HUDEP-2 (cell line): ENCODE results near the gene VTN.
"Not testable (repeated sequence)": the region's sequence is repeated elsewhere in the genome, so short reads cannot be mapped to it uniquely, and the experiment has no call there.

Experiments used
- DNase-seq, 76 experiments: peaks; one replicate each; lab custom pipeline; 2025; ENCODE audit not compliant: unreplicated experiment in 76 of 76; lab: John Stamatoyannopoulos, UW

The VTN gene

DNA sequence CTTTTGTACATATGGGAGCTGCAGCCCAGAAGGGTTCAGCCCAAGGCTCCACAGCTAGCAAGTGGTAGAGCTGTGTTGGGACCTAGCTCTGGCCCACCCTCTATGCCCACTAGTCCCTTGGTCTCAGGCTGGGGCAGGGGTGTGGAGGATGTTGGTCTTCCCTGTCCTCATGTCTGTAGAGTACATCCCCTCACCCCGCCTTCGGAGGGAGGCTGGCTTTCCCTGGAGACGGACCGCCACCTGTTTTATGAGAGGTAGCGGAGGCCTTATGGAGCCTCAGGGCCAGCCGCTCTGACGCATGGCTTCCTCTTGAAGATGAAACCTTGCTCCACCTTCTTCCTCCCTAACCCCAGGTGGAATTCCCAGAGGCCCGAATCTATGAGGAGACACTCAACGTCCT, 26.1 kb downstream of the VTN start:
- no peak for DNase-seq

DNA sequence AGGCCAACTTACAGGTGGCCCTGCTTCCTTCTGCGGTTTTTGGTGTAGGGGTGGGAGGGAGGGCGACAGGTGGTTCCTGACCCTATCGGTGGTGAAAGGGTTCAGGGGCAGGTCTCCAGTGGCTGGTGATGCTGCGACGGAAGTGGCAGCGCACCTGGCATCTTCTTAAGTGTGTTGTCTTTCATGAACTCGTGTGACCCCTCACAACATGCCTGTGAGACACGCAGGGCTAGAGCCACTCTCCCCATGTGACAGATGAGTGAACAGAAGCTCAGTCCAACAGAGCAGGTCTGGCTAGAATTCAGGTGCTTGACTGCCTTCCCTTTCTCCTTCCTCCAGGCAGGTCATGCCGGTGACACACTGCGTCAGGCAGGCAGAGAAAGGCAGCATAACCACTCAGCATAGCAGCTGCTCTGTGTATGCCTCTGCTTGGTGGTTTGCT, 26.6 kb downstream of the VTN start:
- no peak for DNase-seq

DNA sequence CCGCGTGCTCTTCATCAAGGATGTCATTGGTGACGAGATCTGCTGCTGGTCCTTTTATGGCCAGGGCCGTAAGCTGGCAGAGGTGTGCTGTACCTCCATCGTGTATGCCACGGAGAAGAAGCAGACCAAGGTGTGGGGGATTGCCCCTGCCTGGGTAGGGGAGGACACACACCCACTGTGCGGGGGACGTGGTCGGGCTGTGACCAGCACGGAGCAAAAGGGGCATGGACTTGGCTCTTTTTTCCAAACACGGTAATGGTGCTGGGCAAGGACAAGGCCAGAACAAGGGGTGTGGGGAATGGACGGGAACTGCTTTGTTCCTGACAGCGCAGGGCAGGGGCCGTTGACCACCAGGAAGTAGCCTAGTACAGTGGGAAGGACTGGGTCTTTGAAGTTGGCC, 27.8 kb downstream of the VTN start:
- no peak for DNase-seq

DNA sequence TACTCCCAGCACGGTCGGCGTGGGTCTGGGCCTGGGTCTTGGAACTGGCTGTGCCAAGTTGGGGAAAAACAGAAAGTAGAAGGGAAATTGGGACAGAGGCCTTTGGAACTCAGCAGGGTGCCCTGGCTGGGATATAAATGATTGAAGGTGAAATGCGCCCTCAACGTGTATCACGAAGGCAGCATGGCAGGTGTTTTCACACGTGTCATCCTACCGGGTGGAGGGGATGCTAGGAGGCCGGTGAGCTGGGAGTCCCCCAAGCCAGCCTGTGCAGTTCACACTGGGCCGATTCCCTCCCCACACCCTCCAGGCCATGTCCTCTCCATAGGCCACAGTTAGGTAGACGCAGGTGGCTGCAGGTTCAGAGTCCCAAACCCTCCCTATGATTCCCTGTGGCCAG, 28.6 kb downstream of the VTN start:
- DNase-seq: no peak

DNA sequence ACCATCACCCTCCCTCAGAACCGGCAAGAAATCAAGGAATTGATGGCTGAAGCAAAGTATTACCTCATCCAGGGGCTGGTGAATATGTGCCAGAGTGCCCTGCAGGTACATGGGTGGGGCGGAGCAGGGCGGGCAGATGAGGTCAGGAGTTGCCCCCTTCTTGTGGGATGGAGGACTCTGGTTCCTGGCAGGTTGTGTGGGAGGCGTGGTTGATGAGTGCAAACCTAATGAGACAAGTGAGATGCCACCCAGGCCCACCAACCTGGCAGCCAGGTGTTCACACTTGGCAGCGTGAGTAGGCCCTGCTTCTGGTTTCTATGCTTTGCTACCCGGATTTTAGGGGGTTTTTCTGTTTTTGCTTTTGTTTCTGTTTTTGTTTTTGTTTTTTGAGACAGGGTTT, 29.7 kb downstream of the VTN start:
- no peak for DNase-seq

DNA sequence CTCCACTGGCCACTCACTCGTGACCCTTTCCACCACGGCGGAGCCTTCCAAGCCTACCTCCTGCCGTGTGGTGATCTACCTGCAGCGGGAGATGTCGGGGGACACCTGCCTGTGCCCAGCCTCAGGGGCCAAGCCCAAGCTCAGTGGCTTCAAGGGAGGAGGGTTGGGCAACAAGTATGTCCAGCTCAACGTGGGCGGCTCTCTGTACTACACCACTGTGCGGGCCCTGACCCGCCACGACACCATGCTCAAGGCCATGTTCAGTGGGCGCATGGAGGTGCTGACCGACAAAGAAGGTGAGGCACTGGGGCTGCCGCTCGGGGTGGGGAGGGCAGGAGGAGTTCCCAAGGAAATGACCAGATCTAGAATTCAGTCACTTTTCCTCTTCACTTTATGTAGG, 30.7 kb downstream of the VTN start:
- no peak for DNase-seq

DNA sequence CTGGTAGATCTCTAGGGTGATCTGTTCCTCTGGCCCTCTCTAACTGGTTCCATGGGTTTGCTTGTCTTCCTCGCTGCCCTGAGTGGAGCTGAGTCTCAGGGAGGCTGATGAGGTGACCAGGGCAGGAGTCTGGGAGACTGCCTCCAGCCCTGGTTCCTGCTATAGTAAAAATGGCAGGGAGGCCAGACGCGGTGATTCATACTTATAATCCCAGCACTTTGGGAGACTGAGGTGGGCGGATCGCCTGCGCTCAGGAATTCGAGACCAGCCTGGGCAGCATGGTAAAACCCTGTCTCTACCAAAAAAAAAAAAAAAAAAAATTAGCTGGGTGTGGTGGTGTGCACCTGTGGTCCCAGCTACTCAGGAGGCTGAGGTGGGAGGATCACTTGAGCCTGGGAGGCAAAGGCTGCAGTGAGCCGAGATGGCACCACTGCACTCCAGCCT, 31.3 kb downstream of the VTN start:
- not testable (repeated sequence) for DNase-seq

DNA sequence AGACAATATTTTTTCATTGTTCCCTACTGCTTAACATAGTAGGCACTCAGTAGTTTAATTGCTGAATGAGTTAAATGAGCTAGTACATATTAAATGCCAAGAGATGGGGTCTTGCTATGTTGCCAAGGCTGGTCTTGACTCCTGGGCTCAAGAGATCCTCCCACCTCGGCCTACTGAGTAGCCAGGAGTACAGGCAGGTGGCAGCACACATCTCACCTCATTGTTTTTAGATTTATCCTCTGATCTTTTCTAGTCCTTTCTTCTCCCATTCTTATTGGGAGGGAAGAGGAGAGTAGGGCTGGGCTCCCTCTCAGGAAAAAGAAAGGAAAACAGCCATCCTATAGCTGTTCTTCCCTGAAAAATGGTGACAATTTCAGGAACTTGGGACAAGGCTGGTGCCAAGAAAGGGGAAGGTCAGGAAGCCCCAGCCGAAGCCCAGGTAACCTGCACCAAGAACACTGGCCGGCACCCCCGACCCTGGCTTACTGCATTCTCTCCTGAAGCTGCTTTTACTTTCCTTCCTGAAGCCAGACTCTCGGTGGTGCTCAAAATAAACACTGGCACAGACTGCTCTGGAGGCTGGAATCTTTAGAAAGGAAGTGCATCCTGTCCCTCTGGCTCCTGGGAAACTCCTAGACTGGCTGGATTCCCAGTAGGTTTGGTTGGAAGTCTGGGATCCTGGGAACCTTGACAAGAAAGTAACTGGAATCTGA, 31.9 kb downstream of the VTN start:
- no peak for DNase-seq

DNA sequence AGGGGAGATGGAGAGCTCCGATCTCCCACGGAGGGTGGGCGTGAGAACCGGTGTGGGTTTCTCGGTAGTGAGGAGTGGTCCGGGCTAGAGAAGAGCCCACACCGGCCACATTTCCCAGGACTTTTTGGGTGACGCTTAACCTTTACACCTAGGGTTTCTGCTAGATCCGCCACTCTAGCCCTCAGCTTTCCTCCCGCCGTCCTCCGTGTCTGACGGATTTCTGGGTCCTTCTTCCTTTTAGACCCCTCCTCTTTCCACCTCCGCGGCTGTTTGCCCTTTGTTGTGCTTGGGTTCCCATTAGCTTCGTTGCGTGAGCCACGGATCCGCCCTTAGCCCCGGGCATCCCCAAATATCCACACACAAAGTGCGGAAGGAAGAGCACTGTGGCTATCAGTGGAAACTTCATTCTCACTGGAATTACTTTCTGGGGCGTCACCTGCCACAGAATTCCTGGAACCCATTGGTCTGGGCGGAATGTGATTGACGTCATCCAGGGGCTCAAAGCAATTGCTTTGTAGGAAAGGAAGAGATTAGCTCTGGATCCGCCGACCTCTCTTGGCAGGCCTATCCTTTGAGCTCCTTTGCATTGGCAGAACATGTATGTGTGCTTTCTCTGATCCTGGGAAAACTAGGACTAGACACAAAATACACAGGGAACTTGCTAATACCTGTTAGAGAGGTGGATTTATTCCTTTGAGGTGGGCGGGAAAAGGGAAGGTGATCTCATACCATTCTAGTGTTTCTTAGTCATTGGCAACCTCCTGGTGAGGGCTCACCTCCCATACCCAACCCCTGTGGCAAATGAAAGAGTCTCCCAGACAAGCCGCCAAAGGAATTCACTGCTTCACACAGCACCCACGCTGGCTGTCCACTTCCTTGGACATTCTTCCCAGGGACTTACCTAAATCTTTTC, 33.9 kb downstream of the VTN start:
- peak in 16 of 76 experiments; percentile 2 to 31 (median 13) for DNase-seq

DNA sequence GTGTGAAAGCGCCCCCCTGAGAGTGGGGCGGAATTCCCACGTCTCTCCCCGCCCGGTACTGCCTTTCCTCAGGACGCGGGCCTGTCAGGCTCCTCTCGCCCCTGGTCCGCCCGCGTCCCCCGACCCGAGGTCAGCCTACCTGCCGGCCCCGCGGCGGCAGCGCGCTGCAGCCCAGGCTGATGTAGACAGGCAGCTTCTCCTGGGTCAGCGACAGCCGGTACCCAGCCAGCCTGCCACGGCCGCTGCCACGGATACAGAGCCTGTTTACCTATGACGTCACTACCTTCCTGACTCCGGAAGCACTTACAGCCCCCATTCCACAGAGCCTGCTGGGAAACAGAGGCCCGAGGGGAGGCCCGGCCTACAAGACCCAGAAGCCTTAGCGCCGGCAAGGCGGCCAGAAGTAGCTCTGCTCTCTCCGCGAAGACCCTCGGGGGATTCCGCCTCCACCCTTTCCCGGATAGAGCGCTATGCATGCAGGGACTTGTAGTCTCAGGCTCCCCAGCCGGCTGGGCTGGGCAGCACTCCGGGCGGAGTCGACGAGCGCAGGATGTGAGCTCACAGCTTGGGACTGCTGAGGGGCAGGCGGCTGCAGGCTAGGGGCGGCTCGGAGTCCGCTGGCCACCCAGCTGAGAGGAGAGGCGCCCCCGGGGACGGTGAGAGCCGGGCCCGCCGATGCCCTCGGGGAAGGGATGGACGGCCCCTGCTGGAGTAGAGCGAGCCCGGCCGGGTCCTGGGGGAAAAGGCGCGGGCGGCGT, 34.7 kb downstream of the VTN start, which contains the start of the genes IFT20 and TNFAIP1:
Gene IFT20 (minus strand): TSS at position 272 of the 758 bp plus-strand sequence. CDS start 3,487 bp downstream, outside the sequence.
Gene TNFAIP1 (plus strand): TSS at position 561 of the 758 bp plus-strand sequence. CDS start 3,761 bp downstream, outside the sequence.
- DNase-seq: peak in 75 of 76 experiments; percentile 59 to 99 (median 96)

DNA sequence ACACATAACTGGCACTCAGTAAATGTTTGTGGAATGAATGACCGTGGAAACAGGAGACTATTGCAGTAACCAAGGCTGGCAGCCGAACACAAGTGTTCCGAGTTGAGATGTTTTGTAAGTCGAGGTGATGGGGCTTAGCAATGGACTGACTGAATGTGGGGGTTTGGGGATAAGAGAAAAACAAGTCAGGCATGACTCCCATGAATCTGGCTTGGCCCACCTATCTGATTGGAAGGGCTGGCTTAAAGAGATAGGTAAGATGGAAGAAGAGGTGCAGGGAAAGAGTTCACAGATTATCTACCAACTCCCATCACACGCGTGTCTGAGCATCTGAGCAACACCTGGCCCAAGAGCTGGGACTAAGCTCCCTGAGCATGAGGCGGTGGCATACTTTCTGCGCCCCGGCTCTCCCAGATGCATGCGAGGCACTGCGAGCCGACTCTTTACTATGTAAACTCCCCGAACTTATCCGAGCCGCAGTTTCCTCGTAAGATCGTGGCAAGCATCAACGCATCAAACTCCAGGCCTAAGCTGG, 35.4 kb downstream of the VTN start:
- no peak for DNase-seq

DNA sequence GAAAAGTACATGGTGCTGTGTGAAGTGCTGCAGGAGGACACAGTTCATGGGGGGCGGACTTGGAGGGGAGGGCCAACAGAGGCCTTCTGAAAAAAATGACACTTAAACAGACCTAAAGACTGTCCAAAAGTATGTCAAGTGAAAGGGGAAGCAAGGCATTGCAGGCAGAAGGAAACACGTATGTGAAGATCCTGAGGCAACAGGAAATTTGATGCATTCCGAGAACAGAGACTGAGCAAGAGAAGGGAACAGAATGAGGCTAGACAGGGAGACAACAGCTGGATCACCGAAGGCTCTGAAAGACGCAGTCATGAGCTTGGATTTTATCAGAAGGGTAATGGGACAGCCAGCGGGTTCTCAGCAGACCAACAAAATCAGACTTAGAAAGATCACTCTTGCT, 35.9 kb downstream of the VTN start:
- no peak for DNase-seq

DNA sequence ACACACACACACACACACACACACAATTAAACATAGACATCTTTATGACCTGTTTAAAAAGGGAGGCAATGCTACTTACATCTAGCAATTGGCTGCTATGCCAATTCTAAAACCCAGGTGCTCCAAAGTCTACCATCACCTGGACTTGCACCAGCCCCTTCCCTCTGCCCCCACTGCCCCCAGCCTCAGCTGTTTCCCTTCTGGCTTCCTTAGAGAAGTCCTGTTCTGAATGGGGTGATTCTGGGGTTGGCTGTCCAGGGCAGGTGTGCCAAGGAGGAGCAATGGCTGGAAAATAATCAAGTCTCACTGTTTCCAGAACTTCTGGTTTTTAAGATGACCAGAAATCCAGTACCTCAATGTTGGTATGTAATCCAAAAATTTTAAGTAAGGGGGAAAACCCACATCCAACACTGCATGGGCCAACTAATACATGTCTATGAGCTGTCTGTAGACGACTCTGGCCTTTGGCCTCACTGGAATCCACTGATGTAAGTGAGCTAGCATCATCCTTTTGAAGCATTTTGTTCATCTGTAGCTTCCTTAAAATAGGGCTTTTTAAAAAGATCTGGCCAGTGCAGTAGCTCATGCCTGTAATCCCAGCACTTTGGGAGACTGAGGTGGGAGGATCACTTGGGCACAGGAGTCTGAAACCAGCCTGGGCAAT, 36.9 kb downstream of the VTN start:
- no peak for DNase-seq

DNA sequence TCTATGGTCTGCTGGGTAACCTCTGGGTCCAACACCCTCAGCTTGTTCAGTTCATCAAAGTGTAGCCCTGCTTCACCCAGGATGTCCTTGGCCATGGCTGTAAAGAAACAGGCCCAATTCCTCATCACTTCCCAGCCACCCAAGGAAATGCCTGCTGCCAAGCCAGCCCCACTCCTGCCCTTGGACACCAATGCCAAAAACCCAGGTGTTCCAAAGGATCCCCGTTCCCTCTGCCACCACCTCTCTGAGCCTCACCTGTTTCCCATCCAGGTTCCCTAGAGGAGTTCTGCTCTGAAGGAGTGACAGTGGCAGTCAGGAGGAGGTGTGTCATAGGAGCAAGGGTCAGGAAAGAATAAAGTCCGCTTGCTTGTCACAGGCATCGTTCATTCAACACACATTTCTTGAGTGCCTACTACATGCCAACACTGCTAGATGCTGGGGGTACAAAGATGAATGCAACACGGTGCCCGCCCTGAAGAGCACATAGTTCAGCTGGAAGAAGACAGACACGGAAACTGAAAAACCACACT, 38.2 kb downstream of the VTN start:
- DNase-seq: no peak

DNA sequence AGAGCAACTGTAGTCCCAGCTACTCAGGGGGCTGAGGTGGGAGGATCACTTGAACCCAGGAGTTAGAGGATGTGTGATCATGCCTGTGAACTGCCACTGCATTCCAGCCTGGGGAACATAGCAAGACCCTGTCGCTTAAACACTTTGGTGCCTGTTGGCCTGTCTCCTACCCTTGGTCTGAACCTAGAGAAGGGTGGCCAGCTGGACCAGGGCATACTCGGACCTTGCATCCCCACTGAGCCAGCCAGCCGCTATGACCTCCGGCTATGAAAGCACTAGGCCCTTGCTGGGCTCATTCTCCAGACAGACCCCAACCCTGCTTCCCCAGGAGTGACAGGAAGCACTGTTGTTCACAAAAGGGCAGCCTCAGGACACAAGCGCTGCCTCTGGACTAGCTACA, 39.4 kb downstream of the VTN start:
- DNase-seq: no peak

DNA sequence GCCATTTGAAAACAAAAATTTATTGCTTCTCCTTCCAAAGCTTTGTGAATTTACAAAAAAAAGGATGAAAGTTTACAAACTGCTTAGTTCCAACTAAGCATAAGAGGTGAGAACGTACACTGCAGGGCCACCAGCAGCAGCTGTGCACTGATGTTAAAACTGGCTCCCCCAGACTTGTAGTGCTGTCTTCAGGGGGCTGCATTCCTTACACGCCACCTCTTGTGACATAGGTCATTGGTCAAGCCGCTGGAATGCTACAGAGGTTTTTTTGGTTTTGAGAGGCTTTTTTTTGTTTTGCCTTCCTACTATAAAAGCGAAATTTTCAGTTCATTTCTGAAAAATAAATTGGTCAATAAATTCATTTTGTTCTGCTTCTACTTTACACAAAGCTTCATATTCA, 41.8 kb downstream of the VTN start:
- DNase-seq: no peak

DNA sequence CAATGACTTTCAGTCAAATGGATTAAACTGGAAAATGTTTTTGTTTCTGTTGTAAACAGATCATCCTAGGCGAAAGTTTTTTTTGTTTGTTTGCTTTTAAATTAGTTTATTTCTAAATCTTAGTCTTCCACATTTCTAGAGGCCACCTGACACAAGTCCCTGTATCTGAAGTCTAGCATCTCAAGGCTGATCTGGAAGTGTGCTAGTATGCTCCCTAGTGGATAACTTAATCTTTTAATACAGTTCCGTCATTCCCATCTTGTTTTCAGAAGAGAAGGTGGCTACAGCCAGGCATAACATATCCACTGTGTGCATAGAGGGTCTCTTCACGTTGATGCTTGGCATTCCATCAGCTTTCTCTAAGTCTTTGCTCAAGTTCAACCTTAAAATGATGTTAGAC, 42.4 kb downstream of the VTN start:
- DNase-seq: no peak

DNA sequence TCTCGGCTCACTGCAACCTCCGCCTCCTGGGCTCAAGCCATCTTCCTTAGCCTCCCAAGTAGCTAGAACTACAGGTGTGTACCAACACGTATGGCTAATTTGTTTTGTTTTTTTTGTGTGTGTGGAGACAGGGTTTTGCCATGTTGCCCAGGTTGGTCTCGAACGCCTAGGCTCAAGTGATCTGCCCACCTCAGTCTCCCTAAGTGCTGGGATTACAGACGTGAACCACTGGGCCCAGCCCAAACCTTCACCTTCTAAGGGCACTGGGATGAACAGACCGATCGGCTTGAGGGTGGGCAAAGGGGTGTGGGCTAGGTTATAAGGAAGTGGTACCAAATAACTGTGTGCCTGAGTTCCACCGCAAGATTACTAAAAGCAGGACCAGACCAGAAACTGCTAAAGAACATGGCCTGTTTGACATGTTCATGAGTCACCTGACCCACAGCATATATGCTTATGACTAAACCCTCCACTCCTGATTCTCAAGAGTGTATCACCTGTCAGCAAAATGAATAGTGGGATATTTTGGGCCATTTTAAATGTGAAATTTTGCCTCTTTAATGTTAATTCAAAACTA, 43.0 kb downstream of the VTN start:
- DNase-seq: no peak

DNA sequence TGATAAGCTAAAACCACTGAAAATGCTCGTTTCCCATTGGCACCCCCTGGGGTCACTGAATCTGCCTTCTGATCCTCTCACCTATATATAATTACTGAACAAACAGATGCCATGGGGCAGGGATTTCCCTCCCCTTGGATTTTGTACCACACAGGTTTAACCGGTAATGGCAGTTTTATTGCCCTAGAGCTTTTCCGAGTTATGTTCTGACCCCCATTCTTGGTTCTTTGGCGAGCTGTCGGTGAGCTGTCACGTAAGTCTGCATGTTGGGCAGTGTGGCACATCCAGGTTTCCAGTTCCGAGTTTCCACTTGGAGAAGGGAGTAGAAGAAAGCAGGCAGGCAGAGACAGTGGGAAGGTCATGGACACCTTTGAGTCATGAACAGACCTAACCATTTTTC, 44.0 kb downstream of the VTN start:
- DNase-seq: no peak
